Measurements from ENCODE around the gene DNAJB1.

GRCh38 chr19:14514215-14514863, 3.9 kb downstream of the DNAJB1 start:
- no peak for TF ChIP-seq EZH2 (IDR thresholded peaks at IDR 0.05; ENCODE audit: insufficient read depth, poor library complexity, severe bottlenecking)
- no peak for TF ChIP-seq EZH2phosphoT487 (IDR thresholded peaks at IDR 0.05; ENCODE audit: insufficient read depth, low read depth)

Data from GM23248 (cell line).